ENCODE results near the gene TRIM2. TPM values are rescaled to one million over a fixed set of nuclear protein-coding genes. Genes with fewer than 3 reads are reported as not detected.

Gene TRIM2
- total and polyA plus RNA-seq, 2 of the 8 experiments (the other 6 are each of a cell fraction or from before 2014, with no cell fraction given): 34.0 to 59.8 TPM

Small RNAs within 50 kb of the gene (small RNA-seq; reads per million reads assigned to genes)
- gene RF00019 (ENCODE audit: insufficient read depth): not detected
- not detected for gene RN7SL419P (ENCODE audit: insufficient read depth)
- not detected for gene RNU6-1196P (ENCODE audit: insufficient read depth)

Other genes starting within 250 kb of the TRIM2 start
- gene MND1, start 140.2 kb downstream of the TRIM2 start, total RNA-seq (2021; fragmentation: NEBNext Ultra II Directional; extraction: Animal tissue kit (Norgen Biotek cat#: 25700)): 26.2 and 27.4 TPM in 2 replicates
- gene MND1, start 140.2 kb downstream of the TRIM2 start, polyA plus RNA-seq (2011; rRNA removed): 2.8 and 4.4 TPM in 2 replicates